Astrocyte (in vitro differentiated cells and primary cell): ENCODE data around the gene PRPF4. TPM values are rescaled to one million over a fixed set of nuclear protein-coding genes. Genes with fewer than 3 reads are reported as not detected.
"Not testable (repeated sequence)": the region's sequence is repeated elsewhere in the genome, so short reads cannot be mapped to it uniquely, and the experiment has no call there.

Source experiments
- DNase-seq: peaks from one replicate; pipeline ENCODE4 v3.0.0-alpha.2; 2010; ENCODE audit warnings: low read depth
- FAIRE-seq: peaks from 2 replicates; lab custom pipeline; 2011; peaks lifted over from hg19 to GRCh38; lab: Jason Lieb, UNC
- H2AFZ ChIP-seq: 2 replicates; pipeline ENCODE4 v1.6.0; 2012; ENCODE audit warnings: low read depth, low read length, inconsistent platforms
- H3K27ac ChIP-seq: 2 replicates; pipeline ENCODE4 v1.5.1; 2011; ENCODE audit warnings: low read depth, low read length, inconsistent platforms
- H3K27me3 ChIP-seq: 2 replicates; pipeline ENCODE4 v1.6.0; 2011; ENCODE audit warnings: low read length, inconsistent platforms; ENCODE audit not compliant: insufficient read depth
- H3K36me3 ChIP-seq: 2 replicates; pipeline ENCODE4 v1.5.1; 2011; ENCODE audit warnings: low read length, inconsistent platforms; ENCODE audit not compliant: insufficient read depth
- H3K4me1 ChIP-seq: 2 replicates; pipeline ENCODE4 v1.5.1; 2011; ENCODE audit warnings: low read length, inconsistent platforms; ENCODE audit not compliant: insufficient read depth
- H3K4me2 ChIP-seq: 2 replicates; pipeline ENCODE4 v1.6.0; 2012; ENCODE audit warnings: low read length, inconsistent platforms
- H3K4me3 ChIP-seq: 2 replicates; pipeline ENCODE4 v1.5.1; 2011; ENCODE audit warnings: low read depth, mild to moderate bottlenecking, low read length, inconsistent platforms; ENCODE audit not compliant: insufficient read depth
- H3K79me2 ChIP-seq: 2 replicates; pipeline ENCODE4 v1.6.0; 2012; ENCODE audit warnings: mild to moderate bottlenecking, low read length, inconsistent platforms; ENCODE audit not compliant: insufficient read depth
- H3K9ac ChIP-seq: 2 replicates; pipeline ENCODE4 v1.6.0; 2012; ENCODE audit warnings: mild to moderate bottlenecking, low read length, inconsistent platforms
- H3K9me3 ChIP-seq: 2 replicates; pipeline ENCODE4 v1.5.1; 2012; ENCODE audit warnings: low read depth, mild to moderate bottlenecking, low read length, inconsistent platforms; ENCODE audit not compliant: insufficient read depth
- H4K20me1 ChIP-seq: 2 replicates; pipeline ENCODE4 v1.6.0; 2012; ENCODE audit warnings: low read length, inconsistent platforms; ENCODE audit not compliant: insufficient read depth
- H3K27ac Mint-ChIP-seq: one replicate; pipeline ENCODE4 v1.8.0; 2021; ENCODE audit warnings: mild to moderate bottlenecking, mixed read lengths; ENCODE audit not compliant: unreplicated experiment
- H3K27me3 Mint-ChIP-seq: one replicate; pipeline ENCODE4 v1.8.0; 2021; ENCODE audit warnings: low read depth, mixed read lengths; ENCODE audit not compliant: unreplicated experiment
- H3K36me3 Mint-ChIP-seq: one replicate; pipeline ENCODE4 v1.8.0; 2021; ENCODE audit warnings: low read depth, mixed read lengths; ENCODE audit not compliant: unreplicated experiment
- H3K4me1 Mint-ChIP-seq: one replicate; pipeline ENCODE4 v1.8.0; 2021; ENCODE audit warnings: low read depth, mixed read lengths; ENCODE audit not compliant: unreplicated experiment
- H3K4me3 Mint-ChIP-seq: one replicate; pipeline ENCODE4 v1.8.0; 2021; ENCODE audit warnings: mild to moderate bottlenecking, moderate library complexity, mixed read lengths; ENCODE audit not compliant: unreplicated experiment
- H3K9me3 Mint-ChIP-seq: one replicate; pipeline ENCODE4 v1.8.0; 2021; ENCODE audit warnings: mild to moderate bottlenecking, mixed read lengths; ENCODE audit not compliant: unreplicated experiment
- EZH2 ChIP-seq: IDR thresholded peaks from 2 replicates; pipeline ENCODE4 v1.6.1; 2012; ENCODE audit warnings: mild to moderate bottlenecking, low read length, inconsistent platforms; ENCODE audit not compliant: insufficient read depth
- total RNA-seq: library from RNA; stranded (reverse); gene quantifications from 2 replicates; pipeline ENCODE4 v1.2.1, GENCODE V29; 2021
- TF ChIP-seq, protein P1 (sequence below): IDR thresholded peaks from 2 replicates; pipeline ENCODE4 v1.5.1; 2011; ENCODE audit warnings: low read depth, mild to moderate bottlenecking, inconsistent platforms, low read length, moderate library complexity; ENCODE audit not compliant: insufficient read depth

The PRPF4 gene
- total RNA-seq, 1 donor from 2014 or later = 33.4 TPM

DNA sequence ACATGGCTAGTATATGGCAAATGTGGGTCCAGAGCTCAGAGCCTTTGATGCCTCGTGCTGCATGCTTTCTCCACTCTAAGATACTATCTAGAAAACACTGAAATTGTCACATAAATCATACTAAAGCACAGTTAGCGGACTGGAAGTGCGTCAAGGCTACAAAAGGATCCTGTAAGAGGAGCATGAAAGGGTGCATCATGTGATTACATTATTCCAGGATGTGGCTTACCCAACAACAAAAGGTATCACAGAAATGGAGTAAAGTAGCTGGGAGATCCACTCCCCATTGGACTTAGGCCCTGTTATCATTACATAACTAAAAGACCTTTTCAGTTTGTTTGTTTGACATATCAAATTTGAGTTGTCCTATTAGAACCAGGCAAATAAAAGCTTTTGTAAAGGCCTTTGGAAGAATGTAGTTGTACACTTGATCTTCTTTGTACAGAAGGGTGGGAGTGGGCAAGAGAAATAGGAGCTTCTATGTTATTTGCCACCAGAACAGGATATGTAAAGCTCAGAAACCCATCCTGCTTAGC is 47.3 kb upstream of the PRPF4 start:
- H3K79me2 ChIP-seq = peaks cover 8% of the 10 kb centered on the region
- no peak for FAIRE-seq

DNA sequence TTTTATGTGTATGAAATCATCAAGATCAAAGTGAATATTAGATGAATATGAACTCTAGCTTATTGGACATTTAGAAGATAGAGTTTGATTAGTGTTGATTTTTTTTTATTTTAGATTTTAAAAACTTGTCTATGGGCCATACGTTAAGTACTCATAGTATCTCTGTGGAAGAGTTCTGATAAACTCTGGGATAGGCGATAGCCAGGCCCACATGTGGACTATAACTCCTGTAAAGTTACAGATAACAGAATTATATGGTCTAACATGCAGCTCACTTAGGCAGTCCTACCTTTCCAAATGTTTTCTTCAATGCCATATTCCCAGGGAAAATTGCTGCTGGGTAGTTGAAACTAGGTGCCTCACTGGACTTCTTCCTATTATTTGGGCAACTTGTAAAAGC is 43.8 kb upstream of the PRPF4 start:
- no peak overlapping the region for H3K9ac ChIP-seq
- no peak overlapping the region for H3K4me2 ChIP-seq
- no peaks in the 10 kb centered on the region for H3K4me1 ChIP-seq
- no peak overlapping the region for H3K4me3 ChIP-seq
- TF ChIP-seq EZH2 = no peak
- TF ChIP-seq, protein P1, sequence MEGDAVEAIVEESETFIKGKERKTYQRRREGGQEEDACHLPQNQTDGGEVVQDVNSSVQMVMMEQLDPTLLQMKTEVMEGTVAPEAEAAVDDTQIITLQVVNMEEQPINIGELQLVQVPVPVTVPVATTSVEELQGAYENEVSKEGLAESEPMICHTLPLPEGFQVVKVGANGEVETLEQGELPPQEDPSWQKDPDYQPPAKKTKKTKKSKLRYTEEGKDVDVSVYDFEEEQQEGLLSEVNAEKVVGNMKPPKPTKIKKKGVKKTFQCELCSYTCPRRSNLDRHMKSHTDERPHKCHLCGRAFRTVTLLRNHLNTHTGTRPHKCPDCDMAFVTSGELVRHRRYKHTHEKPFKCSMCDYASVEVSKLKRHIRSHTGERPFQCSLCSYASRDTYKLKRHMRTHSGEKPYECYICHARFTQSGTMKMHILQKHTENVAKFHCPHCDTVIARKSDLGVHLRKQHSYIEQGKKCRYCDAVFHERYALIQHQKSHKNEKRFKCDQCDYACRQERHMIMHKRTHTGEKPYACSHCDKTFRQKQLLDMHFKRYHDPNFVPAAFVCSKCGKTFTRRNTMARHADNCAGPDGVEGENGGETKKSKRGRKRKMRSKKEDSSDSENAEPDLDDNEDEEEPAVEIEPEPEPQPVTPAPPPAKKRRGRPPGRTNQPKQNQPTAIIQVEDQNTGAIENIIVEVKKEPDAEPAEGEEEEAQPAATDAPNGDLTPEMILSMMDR = no peak
- no peaks in the 10 kb centered on the region for H3K9me3 ChIP-seq
- peaks cover 2% of the 10 kb centered on the region for H3K79me2 ChIP-seq
- H3K27me3 ChIP-seq = no peaks in the 10 kb centered on the region
- H3K9me3 Mint-ChIP-seq = no peaks in the 10 kb centered on the region
- no peaks in the 10 kb centered on the region for H3K36me3 Mint-ChIP-seq
- no peak overlapping the region for H3K4me3 Mint-ChIP-seq
- H3K27ac ChIP-seq = no peak overlapping the region
- H3K27me3 Mint-ChIP-seq = no peaks in the 10 kb centered on the region
- FAIRE-seq (no peak), DNase-seq (no peak)
- H4K20me1 ChIP-seq = peaks cover 23% of the 10 kb centered on the region
- no peak overlapping the region for H2AFZ ChIP-seq
- no peaks in the 10 kb centered on the region for H3K36me3 ChIP-seq
- no peaks in the 10 kb centered on the region for H3K4me1 Mint-ChIP-seq
- H3K27ac Mint-ChIP-seq = no peak overlapping the region

More for the DNA sequence above, 47.3 kb upstream of the PRPF4 start:
- Histone ChIP-seq H3K9ac (no peak overlapping the region), H3K27me3 (no peaks in the 10 kb centered on the region), H4K20me1 (peaks cover 21% of the 10 kb centered on the region), H3K27ac (no peak overlapping the region), H3K4me2 (no peak overlapping the region), H3K4me1 (no peaks in the 10 kb centered on the region), H3K4me3 (no peak overlapping the region), H3K36me3 (no peaks in the 10 kb centered on the region), H2AFZ (no peak overlapping the region), H3K9me3 (no peaks in the 10 kb centered on the region)
- Mint-ChIP-seq H3K27ac (no peak overlapping the region), H3K4me3 (no peak overlapping the region), H3K27me3 (no peaks in the 10 kb centered on the region), H3K9me3 (no peaks in the 10 kb centered on the region), H3K36me3 (no peaks in the 10 kb centered on the region), H3K4me1 (peaks cover 5% of the 10 kb centered on the region)
- DNase-seq = no peak
- TF ChIP-seq EZH2 = no peak
- TF ChIP-seq, protein P1 = no peak

DNA sequence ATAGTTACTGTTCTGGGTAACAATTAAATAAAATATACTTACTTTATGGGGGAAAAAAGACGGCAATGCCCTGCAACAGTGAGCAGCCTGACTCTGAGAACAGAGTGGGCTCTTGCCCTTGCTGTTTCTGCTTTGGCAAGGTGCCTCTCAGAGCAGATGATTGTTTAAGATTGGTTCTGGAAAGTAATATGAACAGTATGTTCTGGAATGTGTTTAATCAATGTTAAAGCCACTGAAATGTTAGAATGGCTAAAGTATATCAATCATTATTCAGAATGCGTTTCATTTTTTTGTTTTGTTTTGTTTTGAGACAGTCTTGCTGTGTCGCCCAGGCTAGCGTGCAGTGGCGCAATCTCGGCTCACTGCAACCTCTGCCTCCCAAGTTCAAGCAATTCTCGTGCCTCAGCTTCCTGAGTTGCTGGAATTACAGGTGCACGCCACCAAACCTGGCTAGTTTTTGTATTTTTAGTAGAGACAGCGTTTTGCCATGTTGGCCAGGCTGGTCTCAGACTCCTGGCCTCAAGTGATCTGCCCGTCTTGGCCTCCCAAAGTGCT is 39.7 kb upstream of the PRPF4 start:
- H4K20me1 ChIP-seq = peaks cover 22% of the 10 kb centered on the region
- H3K9me3 ChIP-seq, H3K27me3 ChIP-seq, H3K27ac Mint-ChIP-seq, H3K4me1 Mint-ChIP-seq, H3K4me3 ChIP-seq, H3K36me3 ChIP-seq, H3K9ac ChIP-seq, H3K27me3 Mint-ChIP-seq, H3K27ac ChIP-seq, H3K9me3 Mint-ChIP-seq, H3K79me2 ChIP-seq, FAIRE-seq, H3K36me3 Mint-ChIP-seq, H3K4me3 Mint-ChIP-seq, H2AFZ ChIP-seq, H3K4me1 ChIP-seq, H3K4me2 ChIP-seq: not testable (repeated sequence)
- peak; percentile 26 for DNase-seq
